IMR-90 (cell line): Measurements from ENCODE around the gene CHRFAM7A. TPM values are rescaled to one million over a fixed set of nuclear protein-coding genes. Genes with fewer than 3 reads are reported as not detected.
A peak's percentile ranks its signal among the peaks of the same experiment; 100 is the strongest.
"Not testable (repeated sequence)": the region's sequence is repeated elsewhere in the genome, so short reads cannot be mapped to it uniquely, and the experiment has no call there.

Experiments
- ATAC-seq: fragments of 200-7000 bp; cut with Tn5 transposase; 2 replicates; pipeline ENCODE4 v1.9.1; 2020; ENCODE audit warnings: low read depth, mild to moderate bottlenecking, moderate library complexity
- BruUV-seq: library from RNA; stranded (reverse); fragments of 400-500 nt; replicated peaks from 2 replicates; lab custom pipeline; 2021; lab: Mats Ljungman, UMichigan
- CTCF ChIA-PET: fragments of 300-600 bp; formaldehyde crosslinking; extraction: SDS; loops from one replicate; lab custom pipeline; 2021; ENCODE audit warnings: antibody characterized with exemption; lab: Yijun Ruan, JAX
- POLR2A ChIA-PET: fragments of 300-600 bp; sonication (Branson Sonifier 250); formaldehyde crosslinking; loops from one replicate; lab custom pipeline; 2022; ENCODE audit warnings: antibody characterized with exemption; ENCODE audit not compliant: unreplicated experiment; lab: Charles Lee
- DNase-seq: peaks from one replicate; pipeline ENCODE4 v3.0.0; 2013
- H2AFZ ChIP-seq: replicated peaks from 2 replicates; pipeline ENCODE3; 2013; ENCODE audit warnings: low read length, mild to moderate bottlenecking; ENCODE audit not compliant: poor library complexity
- H2AK5ac ChIP-seq: 2 replicates; pipeline ENCODE4 v1.6.1; 2013; ENCODE audit warnings: low read depth, low read length, inconsistent platforms
- H2AK9ac ChIP-seq: replicated peaks from 2 replicates; pipeline ENCODE3; 2013; ENCODE audit warnings: mild to moderate bottlenecking, low read depth, low read length, moderate library complexity; ENCODE audit not compliant: poor library complexity
- H2BK120ac ChIP-seq: 2 replicates; pipeline ENCODE4 v1.6.1; 2013; ENCODE audit warnings: low read depth, low read length, inconsistent platforms
- H2BK15ac ChIP-seq: 3 replicates; pipeline ENCODE4 v1.6.1; 2013; ENCODE audit warnings: low read depth, low read length, inconsistent platforms
- H2BK20ac ChIP-seq: 2 replicates; pipeline ENCODE4 v1.6.1; 2013; ENCODE audit warnings: low read depth, mild to moderate bottlenecking, inconsistent platforms, low read length, moderate library complexity
- H2BK5ac ChIP-seq: 2 replicates; pipeline ENCODE4 v1.6.1; 2013; ENCODE audit warnings: mild to moderate bottlenecking, low read depth, low read length, inconsistent platforms; ENCODE audit not compliant: poor library complexity, severe bottlenecking
- H3K14ac ChIP-seq: replicated peaks from 2 replicates; pipeline ENCODE4 v1.6.1; 2013; ENCODE audit warnings: low read depth, low read length, inconsistent platforms
- H3K18ac ChIP-seq: 2 replicates; pipeline ENCODE4 v1.6.1; 2013; ENCODE audit warnings: low read depth, low read length, control low read depth
- H3K23ac ChIP-seq: 2 replicates; pipeline ENCODE4 v1.6.1; 2013; ENCODE audit warnings: low read depth, low read length, inconsistent platforms
- H3K27ac ChIP-seq: 2 replicates; pipeline ENCODE4 v1.5.1; 2013; ENCODE audit warnings: mild to moderate bottlenecking, control low read depth, low read length; ENCODE audit not compliant: insufficient read depth
- H3K27me3 ChIP-seq: 2 replicates; pipeline ENCODE4 v1.6.1; 2013; ENCODE audit warnings: low read length; ENCODE audit not compliant: control insufficient read depth, insufficient read depth
- H3K36me3 ChIP-seq: 2 replicates; pipeline ENCODE4 v1.6.1; 2013; ENCODE audit warnings: low read length, mixed read lengths; ENCODE audit not compliant: control insufficient read depth, insufficient read depth
- H3K4ac ChIP-seq: 2 replicates; pipeline ENCODE4 v1.6.1; 2013; ENCODE audit warnings: low read depth, low read length, inconsistent platforms
- H3K4me1 ChIP-seq: 2 replicates; pipeline ENCODE4 v1.6.1; 2013; ENCODE audit warnings: low read length, mixed read lengths; ENCODE audit not compliant: control insufficient read depth, insufficient read depth
- H3K4me2 ChIP-seq: 2 replicates; pipeline ENCODE4 v1.6.1; 2013; ENCODE audit warnings: low read depth, mild to moderate bottlenecking, control low read depth, low read length, moderate library complexity
- H3K4me3 ChIP-seq: 2 replicates; pipeline ENCODE4 v1.5.1; 2013; ENCODE audit warnings: low read depth, mild to moderate bottlenecking, control low read depth, low read length, moderate library complexity; ENCODE audit not compliant: insufficient read depth
- H3K56ac ChIP-seq: 2 replicates; pipeline ENCODE4 v1.6.1; 2013; ENCODE audit warnings: low read length, inconsistent platforms; ENCODE audit not compliant: insufficient read depth; ENCODE audit errors: extremely low read depth
- H3K79me1 ChIP-seq, 2 experiments: 2 replicates each; pipeline ENCODE4 v1.6.1; 2013; ENCODE audit warnings: low read length in 2 of 2, inconsistent platforms in 1 of 2, low read depth in 1 of 2
- H3K9ac ChIP-seq: 2 replicates; pipeline ENCODE4 v1.6.1; 2013; ENCODE audit warnings: low read depth, low read length, control low read depth
- H3K9me1 ChIP-seq: 2 replicates; pipeline ENCODE4 v1.6.1; 2013; ENCODE audit warnings: low read length, inconsistent platforms; ENCODE audit not compliant: insufficient read depth
- H3K9me3 ChIP-seq: 2 replicates; pipeline ENCODE4 v1.6.1; 2013; ENCODE audit warnings: low read length; ENCODE audit not compliant: control insufficient read depth, insufficient read depth
- H4K20me1 ChIP-seq: 2 replicates; pipeline ENCODE4 v1.6.1; 2013; ENCODE audit warnings: low read length, inconsistent platforms; ENCODE audit not compliant: insufficient read depth
- H4K5ac ChIP-seq: 2 replicates; pipeline ENCODE4 v1.6.1; 2013; ENCODE audit warnings: mild to moderate bottlenecking, low read depth, low read length, control low read depth
- H4K8ac ChIP-seq, 2 experiments: 2 replicates each; pipeline ENCODE4 v1.6.1; 2013; ENCODE audit warnings: low read depth in 2 of 2, low read length in 2 of 2, control low read depth in 1 of 2, inconsistent platforms in 1 of 2
- H4K91ac ChIP-seq: 2 replicates; pipeline ENCODE4 v1.6.1; 2013; ENCODE audit warnings: low read depth, low read length, inconsistent platforms; ENCODE audit not compliant: insufficient read depth
- WGBS, 2 experiments: methylation state at CpG; one replicate each; pipeline versions ENCODE4 v1.1.5 to v1.1.7; 2013; ENCODE audit warnings: missing lambda C conversion rate in 2 of 2; ENCODE audit not compliant: insufficient read length in 1 of 2; ENCODE audit errors: extremely low coverage in 2 of 2; 5-methylcytosine and 5-hydroxymethylcytosine counted together
- dilution Hi-C: fragments of 300-500 bp; cut with HindIII; formaldehyde crosslinking; loops from one replicate; pipeline ENCODE4 v1.14.3; 2018; ENCODE audit warnings: low sequenced_read_pairs; ENCODE audit not compliant: unreplicated experiment
- in situ Hi-C: fragments of 300-500 bp; cut with MboI; formaldehyde crosslinking; loops from 3 replicates; pipeline ENCODE4 v1.14.3; 2019; ENCODE audit warnings: low sequenced_read_pairs, inconsistent platforms, mixed read lengths
- intact Hi-C: fragments of 100-400 bp; cut with micrococcal nuclease; formaldehyde crosslinking; loops from 2 replicates; pipeline ENCODE4 v1.10.0; 2022
- polyA plus RNA-seq, 3 experiments: library from polyadenylated mRNA; depleted of rRNA; stranded (reverse); fragments of >200 nt; gene quantifications; 2 replicates each; pipeline ENCODE4 v1.2.3, GENCODE V29; 2012; ENCODE audit warnings: low replicate concordance in 1 of 3
- total RNA-seq: library from RNA; depleted of rRNA; stranded (reverse); fragments of >200 nt; gene quantifications from 2 replicates; pipeline ENCODE4 v1.2.3, GENCODE V29; 2012

Gene CHRFAM7A
- total and polyA plus RNA-seq, 2 of the 4 experiments (the other 2 are of a cell fraction): 0.18 TPM; not detected in 1

DNA sequence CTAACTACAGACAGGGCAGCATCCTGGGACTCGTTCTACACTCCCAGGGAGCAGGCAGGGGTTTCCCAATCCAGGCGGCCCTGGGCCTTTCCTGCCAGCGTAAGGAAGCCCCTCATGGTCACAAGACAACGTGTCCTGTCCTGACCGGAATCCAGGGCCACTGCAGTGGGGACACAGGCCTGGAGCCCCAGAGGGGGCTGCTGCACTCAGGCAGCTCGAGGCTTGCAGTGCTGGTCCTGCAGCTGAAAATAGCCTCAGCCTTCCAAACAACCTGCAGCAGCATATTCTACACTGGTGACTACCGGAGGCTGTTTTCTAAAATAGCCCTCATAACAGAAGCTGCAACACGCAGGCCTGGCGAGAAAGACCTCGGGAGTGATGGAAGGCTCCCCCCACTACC lies 18.5 kb downstream of the CHRFAM7A start:
- H3K4me3 ChIP-seq, POLR2A ChIA-PET, H3K27ac ChIP-seq, H3K79me1 ChIP-seq, CTCF ChIA-PET, H4K91ac ChIP-seq, H2BK15ac ChIP-seq, H3K27me3 ChIP-seq, H3K14ac ChIP-seq, H3K4me1 ChIP-seq, H3K9me3 ChIP-seq, in situ Hi-C loops, H2AK5ac ChIP-seq, H2BK5ac ChIP-seq, H3K36me3 ChIP-seq, H4K20me1 ChIP-seq, H4K5ac ChIP-seq, H3K23ac ChIP-seq, DNase-seq, H2BK120ac ChIP-seq, H3K56ac ChIP-seq, intact Hi-C loops, BruUV-seq, H3K4me2 ChIP-seq, H3K9me1 ChIP-seq, H3K4ac ChIP-seq, H2AK9ac ChIP-seq, dilution Hi-C loops, H3K9ac ChIP-seq, H2BK20ac ChIP-seq, H4K8ac ChIP-seq, H2AFZ ChIP-seq, H3K18ac ChIP-seq: not testable (repeated sequence)
- no CpG with 5 or more reads among the region's 10 CpGs for WGBS, 2 experiments
- ATAC-seq: peak; percentile 53

DNA sequence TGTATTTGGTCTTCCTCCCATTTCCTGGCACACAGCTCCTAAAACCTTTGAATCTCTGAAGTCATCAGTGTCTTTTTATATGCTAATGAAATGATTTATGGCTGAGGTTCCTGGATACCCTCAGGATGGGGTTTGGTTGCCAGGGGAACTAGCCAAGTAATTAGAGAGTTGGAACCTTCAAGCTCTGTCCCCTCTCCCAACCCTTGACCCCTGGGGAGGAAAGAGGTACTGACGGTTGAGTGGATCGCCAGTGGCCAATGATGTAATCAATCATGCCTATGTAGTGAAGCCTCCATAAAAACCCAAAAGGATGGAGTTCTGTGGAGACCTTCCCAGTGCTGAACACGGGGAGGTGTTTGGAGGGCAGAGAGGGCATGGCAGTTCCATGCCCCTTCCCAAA lies 25.1 kb downstream of the CHRFAM7A start:
- H2BK120ac ChIP-seq, H3K4me3 ChIP-seq, in situ Hi-C loops, CTCF ChIA-PET, BruUV-seq, ATAC-seq, H3K9me3 ChIP-seq, H2AK5ac ChIP-seq, H3K56ac ChIP-seq, H4K91ac ChIP-seq, H2BK20ac ChIP-seq, H4K8ac ChIP-seq, H2AK9ac ChIP-seq, H2BK5ac ChIP-seq, POLR2A ChIA-PET, H3K9me1 ChIP-seq, H3K23ac ChIP-seq, H2BK15ac ChIP-seq, H3K27me3 ChIP-seq, H4K20me1 ChIP-seq, H3K4me1 ChIP-seq, H2AFZ ChIP-seq, dilution Hi-C loops, H3K4ac ChIP-seq, H3K79me1 ChIP-seq, H3K27ac ChIP-seq, intact Hi-C loops, H3K14ac ChIP-seq, H3K4me2 ChIP-seq, DNase-seq, H4K5ac ChIP-seq, H3K9ac ChIP-seq, H3K36me3 ChIP-seq, H3K18ac ChIP-seq: not testable (repeated sequence)
- WGBS, 2 experiments: no CpG with 5 or more reads among the region's 3 CpGs
